ENCODE measurements around the gene SIMC1. TPM values are rescaled to one million over a fixed set of nuclear protein-coding genes. Genes with fewer than 3 reads are reported as not detected.
A peak's percentile ranks its signal among the peaks of the same experiment; 100 is the strongest.
"Not testable (repeated sequence)": the region's sequence is repeated elsewhere in the genome, so short reads cannot be mapped to it uniquely, and the experiment has no call there.

Gene SIMC1
- total and polyA plus RNA-seq, 2 experiments from 2014 or later = 3.5 to 8.6 TPM

- H3K9me3 ChIP-seq (ENCODE audit: low read depth); H3K4me3 ChIP-seq; H4K20me1 ChIP-seq (ENCODE audit: insufficient read depth); H3K9me2 ChIP-seq (ENCODE audit: insufficient read depth); in situ Hi-C loops (cut with MboI); H3K4me1 ChIP-seq (ENCODE audit: insufficient read depth); H3K9ac ChIP-seq; H3F3A ChIP-seq (ENCODE audit: insufficient read depth); H3K79me2 ChIP-seq (ENCODE audit: insufficient read depth); H3K36me3 ChIP-seq (ENCODE audit: low read depth); DNase-seq; H2AFZ ChIP-seq; H3K4me2 ChIP-seq (ENCODE audit: unreplicated experiment); H3K27ac ChIP-seq; H3K27me3 ChIP-seq (replicated peaks; ENCODE audit: insufficient read depth): not testable (repeated sequence)
- 89% methylated on average over 2 of the region's 2 CpGs for WGBS, 2 experiments (ENCODE audit: low coverage in 1 of 2, low lambda C conversion rate in 2 of 2, missing lambda C conversion rate in 2 of 2)
Observed at GRCh38 chr5:176250691-176251090, 12.5 kb downstream of the SIMC1 start.

- H3K4me3 ChIP-seq; H3F3A ChIP-seq (ENCODE audit: insufficient read depth); H3K27ac ChIP-seq; H3K79me2 ChIP-seq (ENCODE audit: insufficient read depth); H3K9me2 ChIP-seq (ENCODE audit: insufficient read depth); H3K9me3 ChIP-seq (ENCODE audit: low read depth); in situ Hi-C loops (cut with MboI); H3K4me1 ChIP-seq (ENCODE audit: insufficient read depth); H3K27me3 ChIP-seq (replicated peaks; ENCODE audit: insufficient read depth); DNase-seq; H3K4me2 ChIP-seq (ENCODE audit: unreplicated experiment); H3K9ac ChIP-seq; H4K20me1 ChIP-seq (ENCODE audit: insufficient read depth); H3K36me3 ChIP-seq (ENCODE audit: low read depth); H2AFZ ChIP-seq: not testable (repeated sequence)
- WGBS, 2 experiments (ENCODE audit: low coverage in 1 of 2, low lambda C conversion rate in 2 of 2, missing lambda C conversion rate in 2 of 2) = 96% methylated on average over 32 of the region's 36 CpGs; no CpG with 5 or more reads in 1 of the 2 experiments
Observed at GRCh38 chr5:176252171-176252570, 13.9 kb downstream of the SIMC1 start.

- H3K27ac ChIP-seq; H3K9me2 ChIP-seq (ENCODE audit: insufficient read depth); H3K27me3 ChIP-seq (replicated peaks; ENCODE audit: insufficient read depth); H3K9me3 ChIP-seq (ENCODE audit: low read depth); H2AFZ ChIP-seq; H3K79me2 ChIP-seq (ENCODE audit: insufficient read depth); H3K9ac ChIP-seq; H3F3A ChIP-seq (ENCODE audit: insufficient read depth); H3K4me3 ChIP-seq; H4K20me1 ChIP-seq (ENCODE audit: insufficient read depth); H3K36me3 ChIP-seq (ENCODE audit: low read depth); in situ Hi-C loops (cut with MboI); H3K4me2 ChIP-seq (ENCODE audit: unreplicated experiment); H3K4me1 ChIP-seq (ENCODE audit: insufficient read depth); DNase-seq: not testable (repeated sequence)
- WGBS, 2 experiments (ENCODE audit: low coverage in 1 of 2, low lambda C conversion rate in 2 of 2, missing lambda C conversion rate in 2 of 2) = 95 to 99% methylated on average over 8 of the region's 8 CpGs
Observed at GRCh38 chr5:176253370-176254065, 15.3 kb downstream of the SIMC1 start.

GRCh38 chr5:176254066-176254393 is 15.8 kb downstream of the SIMC1 start:
- H3K4me3 ChIP-seq; H3K4me1 ChIP-seq (ENCODE audit: insufficient read depth); H4K20me1 ChIP-seq (ENCODE audit: insufficient read depth); H3K9ac ChIP-seq; H3K9me2 ChIP-seq (ENCODE audit: insufficient read depth); H3K36me3 ChIP-seq (ENCODE audit: low read depth); H3K27me3 ChIP-seq (replicated peaks; ENCODE audit: insufficient read depth); H3F3A ChIP-seq (ENCODE audit: insufficient read depth); H3K27ac ChIP-seq; in situ Hi-C loops (cut with MboI); H3K79me2 ChIP-seq (ENCODE audit: insufficient read depth); H2AFZ ChIP-seq; H3K9me3 ChIP-seq (ENCODE audit: low read depth); H3K4me2 ChIP-seq (ENCODE audit: unreplicated experiment): not testable (repeated sequence)
- peak; percentile 0 for DNase-seq
- whole genome bisulfite sequencing, 2 experiments (ENCODE audit: low coverage in 1 of 2, low lambda C conversion rate in 2 of 2, missing lambda C conversion rate in 2 of 2) = 14 to 31% methylated on average over 2 of the region's 2 CpGs

GRCh38 chr5:176257871-176258505 is 19.8 kb downstream of the SIMC1 start:
- DNase-seq; H3K27me3 ChIP-seq (replicated peaks; ENCODE audit: insufficient read depth); H3K4me3 ChIP-seq; H3K4me2 ChIP-seq (ENCODE audit: unreplicated experiment); H3K9me2 ChIP-seq (ENCODE audit: insufficient read depth); H3K9me3 ChIP-seq (ENCODE audit: low read depth); H3K27ac ChIP-seq; H2AFZ ChIP-seq; H3K9ac ChIP-seq; H3K4me1 ChIP-seq (ENCODE audit: insufficient read depth); H4K20me1 ChIP-seq (ENCODE audit: insufficient read depth); in situ Hi-C loops (cut with MboI); H3K36me3 ChIP-seq (ENCODE audit: low read depth); H3F3A ChIP-seq (ENCODE audit: insufficient read depth); H3K79me2 ChIP-seq (ENCODE audit: insufficient read depth): not testable (repeated sequence)
- WGBS, 2 experiments (ENCODE audit: low coverage in 1 of 2, low lambda C conversion rate in 2 of 2, missing lambda C conversion rate in 2 of 2) = 96 to 97% methylated on average over 5 of the region's 5 CpGs

- H3K4me3 ChIP-seq; H3K27me3 ChIP-seq (replicated peaks; ENCODE audit: insufficient read depth); H3K4me2 ChIP-seq (ENCODE audit: unreplicated experiment); H3F3A ChIP-seq (ENCODE audit: insufficient read depth); DNase-seq; H3K36me3 ChIP-seq (ENCODE audit: low read depth); H3K9ac ChIP-seq; H3K4me1 ChIP-seq (ENCODE audit: insufficient read depth); H4K20me1 ChIP-seq (ENCODE audit: insufficient read depth); H3K9me2 ChIP-seq (ENCODE audit: insufficient read depth); in situ Hi-C loops (cut with MboI); H3K27ac ChIP-seq; H3K79me2 ChIP-seq (ENCODE audit: insufficient read depth); H3K9me3 ChIP-seq (ENCODE audit: low read depth); H2AFZ ChIP-seq: not testable (repeated sequence)
- WGBS, 2 experiments (ENCODE audit: low coverage in 1 of 2, low lambda C conversion rate in 2 of 2, missing lambda C conversion rate in 2 of 2) = 98 to 99% methylated on average over 5 of the region's 5 CpGs
Observed at GRCh38 chr5:176260682-176261081, 22.5 kb downstream of the SIMC1 start.

GRCh38 chr5:176266448-176266847 is 28.2 kb downstream of the SIMC1 start:
- H3K36me3 ChIP-seq (ENCODE audit: low read depth); H3K9me2 ChIP-seq (ENCODE audit: insufficient read depth); H3K79me2 ChIP-seq (ENCODE audit: insufficient read depth); H3K4me2 ChIP-seq (ENCODE audit: unreplicated experiment); in situ Hi-C loops (cut with MboI); H3K9me3 ChIP-seq (ENCODE audit: low read depth); H3K9ac ChIP-seq; H3F3A ChIP-seq (ENCODE audit: insufficient read depth); H3K27me3 ChIP-seq (replicated peaks; ENCODE audit: insufficient read depth); DNase-seq; H2AFZ ChIP-seq; H3K4me1 ChIP-seq (ENCODE audit: insufficient read depth); H3K27ac ChIP-seq; H4K20me1 ChIP-seq (ENCODE audit: insufficient read depth); H3K4me3 ChIP-seq: not testable (repeated sequence)
- WGBS, 2 experiments (ENCODE audit: low coverage in 1 of 2, low lambda C conversion rate in 2 of 2, missing lambda C conversion rate in 2 of 2) = 91 to 100% methylated on average over 1 of the region's 1 CpG

- H3K4me2 ChIP-seq (ENCODE audit: unreplicated experiment); H3K79me2 ChIP-seq (ENCODE audit: insufficient read depth); H3F3A ChIP-seq (ENCODE audit: insufficient read depth); H3K4me1 ChIP-seq (ENCODE audit: insufficient read depth); H3K4me3 ChIP-seq; in situ Hi-C loops (cut with MboI); DNase-seq; H3K9ac ChIP-seq; H3K27me3 ChIP-seq (replicated peaks; ENCODE audit: insufficient read depth); H3K27ac ChIP-seq; H3K9me2 ChIP-seq (ENCODE audit: insufficient read depth); H3K36me3 ChIP-seq (ENCODE audit: low read depth); H2AFZ ChIP-seq; H4K20me1 ChIP-seq (ENCODE audit: insufficient read depth); H3K9me3 ChIP-seq (ENCODE audit: low read depth): not testable (repeated sequence)
Observed at GRCh38 chr5:176289018-176289417, 50.8 kb downstream of the SIMC1 start.
